ENCODE data around the gene TAF11L7. TPM values are rescaled to one million over a fixed set of nuclear protein-coding genes. Genes with fewer than 3 reads are reported as not detected.
"Not testable (repeated sequence)": the region's sequence is repeated elsewhere in the genome, so short reads cannot be mapped to it uniquely, and the experiment has no call there.

The TAF11L7 gene
- total RNA-seq (ENCODE audit: unreplicated experiment), result not detected
- long read RNA-seq, result 0 reads

DNA sequence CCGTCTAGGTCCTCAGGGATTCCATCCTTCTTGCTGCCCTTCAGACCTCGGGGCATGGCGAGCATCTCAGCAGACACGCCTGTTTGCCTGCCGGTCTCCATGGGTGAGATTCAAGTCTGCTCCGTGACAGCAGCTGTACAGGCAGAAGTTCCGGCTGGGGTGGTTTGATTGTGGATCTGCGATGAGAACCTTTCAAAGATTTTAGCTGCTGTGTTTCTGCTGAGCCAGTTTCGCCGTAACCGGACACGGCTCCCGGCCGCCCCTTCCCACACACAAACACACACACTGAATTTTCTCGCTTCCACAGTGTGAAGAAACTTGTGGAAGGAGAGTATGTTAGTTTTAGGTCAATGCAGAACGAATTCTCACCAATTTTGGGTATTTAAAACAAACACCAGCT, at the start of gene TAF11L7:
Gene TAF11L7, minus strand, starts transcription at position 101 of the 400 bp plus-strand sequence.
- H3K27me3 Mint-ChIP-seq (ENCODE audit: unreplicated experiment); H3K27ac Mint-ChIP-seq (ENCODE audit: unreplicated experiment); H3K36me3 Mint-ChIP-seq (ENCODE audit: low read depth, unreplicated experiment); DNase-seq (ENCODE audit: low spot score); H3K4me1 Mint-ChIP-seq (ENCODE audit: unreplicated experiment); H3K4me3 Mint-ChIP-seq (ENCODE audit: unreplicated experiment); H3K9me3 Mint-ChIP-seq (ENCODE audit: unreplicated experiment): not testable (repeated sequence)

DNA sequence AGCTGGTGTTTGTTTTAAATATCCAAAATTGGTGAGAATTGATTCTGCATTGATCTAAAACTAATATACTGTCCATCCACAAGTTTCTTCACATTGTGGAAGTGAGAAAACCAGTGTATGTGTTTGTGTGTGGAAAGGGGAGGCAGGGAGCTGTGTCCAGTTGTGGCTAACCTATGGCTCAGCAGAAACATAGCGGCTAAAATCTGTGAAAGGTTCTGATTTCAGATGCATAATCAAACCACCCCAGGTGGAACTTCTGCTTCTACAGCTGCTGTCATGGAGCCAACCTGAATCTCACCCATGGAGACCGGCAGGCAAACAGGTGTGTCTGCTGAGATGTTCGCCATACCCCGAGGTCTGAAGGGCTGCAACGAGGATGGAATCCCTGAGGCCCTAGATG, 48.6 kb upstream of the TAF11L7 start, which contains the start of gene TAF11L14:
Gene TAF11L14, plus strand, starts transcription at position 301 of the 400 bp plus-strand sequence.
- H3K27ac Mint-ChIP-seq (ENCODE audit: unreplicated experiment), result no peak within 1 kb of the TSS
- no peaks in the 10 kb centered on the region for H3K9me3 Mint-ChIP-seq (ENCODE audit: unreplicated experiment)
- TF ChIP-seq, protein P1, sequence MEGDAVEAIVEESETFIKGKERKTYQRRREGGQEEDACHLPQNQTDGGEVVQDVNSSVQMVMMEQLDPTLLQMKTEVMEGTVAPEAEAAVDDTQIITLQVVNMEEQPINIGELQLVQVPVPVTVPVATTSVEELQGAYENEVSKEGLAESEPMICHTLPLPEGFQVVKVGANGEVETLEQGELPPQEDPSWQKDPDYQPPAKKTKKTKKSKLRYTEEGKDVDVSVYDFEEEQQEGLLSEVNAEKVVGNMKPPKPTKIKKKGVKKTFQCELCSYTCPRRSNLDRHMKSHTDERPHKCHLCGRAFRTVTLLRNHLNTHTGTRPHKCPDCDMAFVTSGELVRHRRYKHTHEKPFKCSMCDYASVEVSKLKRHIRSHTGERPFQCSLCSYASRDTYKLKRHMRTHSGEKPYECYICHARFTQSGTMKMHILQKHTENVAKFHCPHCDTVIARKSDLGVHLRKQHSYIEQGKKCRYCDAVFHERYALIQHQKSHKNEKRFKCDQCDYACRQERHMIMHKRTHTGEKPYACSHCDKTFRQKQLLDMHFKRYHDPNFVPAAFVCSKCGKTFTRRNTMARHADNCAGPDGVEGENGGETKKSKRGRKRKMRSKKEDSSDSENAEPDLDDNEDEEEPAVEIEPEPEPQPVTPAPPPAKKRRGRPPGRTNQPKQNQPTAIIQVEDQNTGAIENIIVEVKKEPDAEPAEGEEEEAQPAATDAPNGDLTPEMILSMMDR (IDR thresholded peaks at IDR 0.05; ENCODE audit: unreplicated experiment), result no peak
- no peaks in the 10 kb centered on the region for H3K36me3 Mint-ChIP-seq (ENCODE audit: low read depth, unreplicated experiment)
- no peaks in the 10 kb centered on the region for H3K4me1 Mint-ChIP-seq (ENCODE audit: unreplicated experiment)
- DNase-seq (ENCODE audit: low spot score), result no peak
- no peak within 1 kb of the TSS for H3K4me3 Mint-ChIP-seq (ENCODE audit: unreplicated experiment)
- no peaks in the 10 kb centered on the region for H3K27me3 Mint-ChIP-seq (ENCODE audit: unreplicated experiment)

- not testable (repeated sequence) for H3K4me1 Mint-ChIP-seq (ENCODE audit: unreplicated experiment); DNase-seq (ENCODE audit: low spot score); H3K9me3 Mint-ChIP-seq (ENCODE audit: unreplicated experiment); H3K36me3 Mint-ChIP-seq (ENCODE audit: low read depth, unreplicated experiment); H3K4me3 Mint-ChIP-seq (ENCODE audit: unreplicated experiment); H3K27ac Mint-ChIP-seq (ENCODE audit: unreplicated experiment); H3K27me3 Mint-ChIP-seq (ENCODE audit: unreplicated experiment)
Measured at GRCh38 chr5:17631788-17632187, 46.2 kb upstream of the TAF11L7 start, which contains the start of gene TAF11L13. Gene TAF11L13 (plus strand): TSS chr5:17632088.

DNA sequence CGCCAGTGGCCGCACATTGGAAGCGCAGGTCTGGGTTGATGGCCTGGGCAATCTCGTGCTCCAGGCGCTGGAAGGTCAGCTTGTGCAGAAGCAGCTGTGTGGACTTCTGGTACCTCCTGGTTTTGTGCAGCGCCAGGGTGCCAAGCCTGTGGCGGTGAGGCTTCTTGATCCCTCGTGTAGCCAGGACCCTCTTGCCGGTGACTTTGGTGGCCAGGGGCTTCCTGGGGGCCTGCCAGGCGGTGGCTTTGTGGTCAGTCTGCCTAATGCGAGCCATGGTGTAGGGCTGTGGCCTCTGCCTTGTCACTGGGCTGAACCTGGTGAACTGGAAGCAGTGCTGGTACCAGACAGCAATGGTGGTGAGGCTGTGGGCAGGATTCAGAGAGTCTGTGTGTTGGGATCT, 40.1 kb upstream of the TAF11L7 start:
- Mint-ChIP-seq H3K4me1 (ENCODE audit: unreplicated experiment) (no peaks in the 10 kb centered on the region), H3K9me3 (ENCODE audit: unreplicated experiment) (no peaks in the 10 kb centered on the region), H3K27me3 (ENCODE audit: unreplicated experiment) (no peaks in the 10 kb centered on the region), H3K36me3 (ENCODE audit: low read depth, unreplicated experiment) (no peaks in the 10 kb centered on the region), H3K4me3 (ENCODE audit: unreplicated experiment) (no peak overlapping the region), H3K27ac (ENCODE audit: unreplicated experiment) (no peak overlapping the region)
- TF ChIP-seq, protein P1 (IDR thresholded peaks at IDR 0.05; ENCODE audit: unreplicated experiment), result no peak
- DNase-seq (ENCODE audit: low spot score), result no peak

- H3K9me3 Mint-ChIP-seq (ENCODE audit: unreplicated experiment), result no peaks in the 10 kb centered on the region
- H3K27ac Mint-ChIP-seq (ENCODE audit: unreplicated experiment), result no peak overlapping the region
- H3K4me1 Mint-ChIP-seq (ENCODE audit: unreplicated experiment), result no peaks in the 10 kb centered on the region
- no peak for DNase-seq (ENCODE audit: low spot score)
- no peaks in the 10 kb centered on the region for H3K27me3 Mint-ChIP-seq (ENCODE audit: unreplicated experiment)
- H3K36me3 Mint-ChIP-seq (ENCODE audit: low read depth, unreplicated experiment), result no peaks in the 10 kb centered on the region
- no peak overlapping the region for H3K4me3 Mint-ChIP-seq (ENCODE audit: unreplicated experiment)
- TF ChIP-seq, protein P1 (IDR thresholded peaks at IDR 0.05; ENCODE audit: unreplicated experiment), result peak; percentile 61
Measured at GRCh38 chr5:17620627-17621026, 35.1 kb upstream of the TAF11L7 start.

- no peaks in the 10 kb centered on the region for H3K4me1 Mint-ChIP-seq (ENCODE audit: unreplicated experiment)
- no peak for DNase-seq (ENCODE audit: low spot score)
- TF ChIP-seq, protein P1 (IDR thresholded peaks at IDR 0.05; ENCODE audit: unreplicated experiment), result no peak
- no peaks in the 10 kb centered on the region for H3K36me3 Mint-ChIP-seq (ENCODE audit: low read depth, unreplicated experiment)
- no peaks in the 10 kb centered on the region for H3K9me3 Mint-ChIP-seq (ENCODE audit: unreplicated experiment)
- H3K4me3 Mint-ChIP-seq (ENCODE audit: unreplicated experiment), result no peak overlapping the region
- H3K27ac Mint-ChIP-seq (ENCODE audit: unreplicated experiment), result no peak overlapping the region
- no peaks in the 10 kb centered on the region for H3K27me3 Mint-ChIP-seq (ENCODE audit: unreplicated experiment)
Measured at GRCh38 chr5:17619354-17619753, 33.8 kb upstream of the TAF11L7 start.

All from endothelial cell (in vitro differentiated cells).